Heart left ventricle (tissue), 16 donors: Measurements from ENCODE around the gene CACNA2D3. TPM values are rescaled to one million over a fixed set of nuclear protein-coding genes. Genes with fewer than 3 reads are reported as not detected.
A peak's percentile ranks its signal among the peaks of the same experiment; 100 is the strongest.

Experiments used
- ATAC-seq, 4 donors: fragments of 200-7000 bp; cut with Tn5 transposase; one replicate each; pipeline ENCODE4 v1.9.1; 2020 to 2022; ENCODE audit warnings: moderate library complexity in 4 of 4, mild to moderate bottlenecking in 3 of 4, moderate number of reproducible peaks in 1 of 4
- DNase-seq, 5 donors: peaks; one replicate each; pipeline ENCODE4 v3.0.0-alpha.2; 2020
- H3K27ac ChIP-seq, 12 donors: fragments of 200-600 bp; sonication (generic) in 4 of 12; one replicate each; pipeline versions ENCODE4 v1.5.0 to v1.8.0; 2016 to 2022; ENCODE audit warnings: mild to moderate bottlenecking in 2 of 12
- H3K27me3 ChIP-seq, 9 donors: fragments of 200-600 bp; sonication (generic) in 2 of 9; one replicate each; pipeline versions ENCODE4 v1.5.1 to v1.8.0; 2016 to 2022; ENCODE audit warnings: mild to moderate bottlenecking in 3 of 9
- H3K36me3 ChIP-seq, 9 donors: fragments of 200-600 bp; sonication (generic) in 2 of 9; one replicate each; pipeline versions ENCODE4 v1.5.0 to v1.8.0; 2018 to 2022; ENCODE audit warnings: mild to moderate bottlenecking in 2 of 9
- H3K4me1 ChIP-seq, 12 donors: fragments of 200-600 bp; sonication (generic) in 4 of 12; one replicate each; pipeline versions ENCODE4 v1.5.0 to v1.8.0; 2016 to 2022; ENCODE audit warnings: mild to moderate bottlenecking in 3 of 12
- H3K4me3 ChIP-seq, 12 donors: fragments of 200-600 bp; sonication (generic) in 4 of 12; one replicate each; pipeline versions ENCODE4 v1.5.0 to v1.8.0; 2017 to 2022; ENCODE audit warnings: mild to moderate bottlenecking in 9 of 12, moderate library complexity in 4 of 12
- H3K9me3 ChIP-seq, 12 donors: fragments of 200-600 bp; sonication (generic) in 4 of 12; one replicate each; pipeline versions ENCODE4 v1.5.0 to v1.8.0; 2016 to 2022; ENCODE audit warnings: mild to moderate bottlenecking in 1 of 12
- POLR2A ChIP-seq, 2 donors: fragments of 450-650 bp; IDR thresholded peaks; one replicate each; pipeline ENCODE4 v1.6.1; 2017; ENCODE audit warnings: antibody characterized with exemption in 2 of 2, mild to moderate bottlenecking in 2 of 2, moderate library complexity in 2 of 2
- WGBS, 4 donors: extraction: QIAGEN DNeasy Blood & Tissue Kit in 2 of 4; methylation state at CpG; one replicate each; pipeline versions ENCODE4 v1.1.5 to v1.1.7; 2013 to 2018; 5-methylcytosine and 5-hydroxymethylcytosine counted together
- intact Hi-C, 10 donors: fragments of 100-400 bp; cut with DNase I; formaldehyde crosslinking; loops; one replicate each; pipeline versions ENCODE4 v1.11.1 to v1.14.2; 2022
- polyA plus RNA-seq, 2 donors: library from polyadenylated mRNA; stranded (reverse); fragments of 200-250 nt; gene quantifications; one replicate each; pipeline ENCODE4 v1.2.3, GENCODE V29; 2013
- total RNA-seq, 9 donors: library from RNA; depleted of rRNA in 2 of 9; stranded (reverse); fragments of >200 nt in 2 of 9; fragmentation: NEBNext Ultra II Directional in 3 of 9; extraction: Animal tissue kit (Norgen Biotek cat#: 25700) in 3 of 9; gene quantifications; one replicate each; pipeline versions ENCODE4 v1.1.0 to v1.2.4, GENCODE V29; 2016 to 2023
- TF ChIP-seq, protein P1 (sequence below), 12 donors: fragments of 200-600 bp; sonication (generic) in 4 of 12; IDR thresholded peaks; one replicate each; pipeline versions ENCODE4 v1.5.0 to v1.8.0; 2018 to 2022; ENCODE audit warnings: antibody characterized with exemption in 12 of 12, mild to moderate bottlenecking in 5 of 12
- donor health status: ischemic (EF 13 %, LVEDD 7.1; RV severe dilation, severe dysfunction).
- donor health status: healthy with polysubstance abuse.
- donor health status: DM: no; HTN: yes; CAD: no.
- donor health status: DM: no; HTN: no; CAD: no.
- donor health status: ischemic (EF 25% LVEDD 6.9; RV normal size, moderate dysfunction).
- donor health status: ischemic (EF 25% LVEDD 5.7; RV mildly dilated, moderate dysfunction).
- donor health status: healthy.
- donor health status: DM: yes; HTN: yes; CAD: no.
- donor health status: ischemic (EF 35%, LVEDD 5.7; RV mildly dilated, moderate dysfunction).
- donor health status: nonischemic (EF 11% LVEDD 7.7; RV severe dilation, severe dysfunction).
- donor health status: DM: yes; HTN: yes; CAD: no.
- donor health status: PGD.
- donor health status: ischemic (EF 29% LVEDD 5.4; RV normal size, mild dysfunction).
- donor health status: nonischemic (EF 23%, LVEDD 6.1; RV moderate dilation, normal function).

CACNA2D3 gene
- total and polyA plus RNA-seq, 11 donors: 0.17 to 25.1 (median 12.8) TPM

DNA sequence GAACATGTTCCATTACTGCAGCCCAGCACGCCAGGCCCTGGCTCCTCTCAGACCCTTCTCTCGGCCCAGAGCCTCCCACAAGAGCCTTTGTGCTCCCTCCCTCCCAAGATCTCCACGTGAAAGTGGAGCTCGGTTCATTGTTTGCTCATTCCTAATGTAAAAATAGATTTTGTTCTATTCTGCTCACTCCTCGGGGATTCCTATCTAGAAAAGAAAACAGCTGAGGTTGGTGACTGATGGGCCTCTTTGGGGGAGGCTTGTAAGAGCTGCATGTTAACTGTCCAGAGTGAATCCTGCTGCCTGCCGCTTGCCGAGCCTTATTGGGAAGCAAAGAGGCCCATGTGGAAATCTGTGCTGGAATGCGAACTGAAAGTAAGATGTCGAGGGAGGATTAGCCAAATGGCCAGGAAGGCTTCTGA lies 538.4 kb downstream of the CACNA2D3 start:
- Histone ChIP-seq H3K4me3 (peak overlapping the region in 4 of 12 donors; percentile 4 to 18 (median 16)), H3K9me3 (no peaks in the 10 kb centered on the region), H3K4me1 (peaks cover 0 to 12% (median 0%) of the 10 kb centered on the region in 12 donors), H3K27me3 (no peaks in the 10 kb centered on the region), H3K27ac (peak overlapping the region in 9 of 12 donors; percentile 12 to 75 (median 44)), H3K36me3 (no peaks in the 10 kb centered on the region)
- intact Hi-C loops: no loop called here
- peak; percentile 40 to 88 (median 75) for ATAC-seq
- TF ChIP-seq, protein P1, sequence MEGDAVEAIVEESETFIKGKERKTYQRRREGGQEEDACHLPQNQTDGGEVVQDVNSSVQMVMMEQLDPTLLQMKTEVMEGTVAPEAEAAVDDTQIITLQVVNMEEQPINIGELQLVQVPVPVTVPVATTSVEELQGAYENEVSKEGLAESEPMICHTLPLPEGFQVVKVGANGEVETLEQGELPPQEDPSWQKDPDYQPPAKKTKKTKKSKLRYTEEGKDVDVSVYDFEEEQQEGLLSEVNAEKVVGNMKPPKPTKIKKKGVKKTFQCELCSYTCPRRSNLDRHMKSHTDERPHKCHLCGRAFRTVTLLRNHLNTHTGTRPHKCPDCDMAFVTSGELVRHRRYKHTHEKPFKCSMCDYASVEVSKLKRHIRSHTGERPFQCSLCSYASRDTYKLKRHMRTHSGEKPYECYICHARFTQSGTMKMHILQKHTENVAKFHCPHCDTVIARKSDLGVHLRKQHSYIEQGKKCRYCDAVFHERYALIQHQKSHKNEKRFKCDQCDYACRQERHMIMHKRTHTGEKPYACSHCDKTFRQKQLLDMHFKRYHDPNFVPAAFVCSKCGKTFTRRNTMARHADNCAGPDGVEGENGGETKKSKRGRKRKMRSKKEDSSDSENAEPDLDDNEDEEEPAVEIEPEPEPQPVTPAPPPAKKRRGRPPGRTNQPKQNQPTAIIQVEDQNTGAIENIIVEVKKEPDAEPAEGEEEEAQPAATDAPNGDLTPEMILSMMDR (IDR thresholded peaks at IDR 0.05): no peak
- TF ChIP-seq POLR2A (IDR thresholded peaks at IDR 0.05): no peak
- 28 to 50% (median 39%) methylated on average over 8 to 9 of the region's 9 CpGs for WGBS, 4 donors
- peak in 4 of 5 donors; percentile 38 to 63 (median 46) for DNase-seq

DNA sequence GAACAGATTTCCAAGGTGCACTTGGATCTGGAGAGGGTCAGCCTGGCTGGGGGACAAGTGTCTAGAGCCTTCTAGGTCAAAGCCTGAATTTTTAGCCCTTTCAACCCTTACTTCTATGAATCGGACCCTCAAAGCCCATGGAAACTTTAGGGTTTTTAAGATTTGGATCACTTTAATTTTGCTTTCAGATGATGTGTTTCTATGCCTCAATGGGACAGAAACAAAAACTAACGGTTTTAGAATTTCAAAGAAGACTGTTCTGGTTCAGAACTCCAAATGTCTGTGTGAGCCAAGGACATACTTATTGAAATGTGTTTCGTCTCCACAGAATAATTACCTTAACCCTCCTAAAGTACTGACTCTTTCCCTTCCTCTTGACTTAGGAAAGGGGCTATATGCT lies 538.8 kb downstream of the CACNA2D3 start:
- Histone ChIP-seq H3K4me1 (peaks cover 0 to 12% (median 0%) of the 10 kb centered on the region in 12 donors), H3K36me3 (no peaks in the 10 kb centered on the region), H3K9me3 (no peaks in the 10 kb centered on the region), H3K4me3 (peak overlapping the region in 4 of 12 donors; percentile 4 to 18 (median 16)), H3K27ac (peak overlapping the region in 8 of 12 donors; percentile 12 to 75 (median 48)), H3K27me3 (no peaks in the 10 kb centered on the region)
- WGBS, 4 donors: 53 to 67% (median 64%) methylated on average over 3 of the region's 3 CpGs
- TF ChIP-seq POLR2A (IDR thresholded peaks at IDR 0.05): no peak
- TF ChIP-seq, protein P1 (IDR thresholded peaks at IDR 0.05): no peak
- DNase-seq: no peak
- ATAC-seq: no peak
- intact Hi-C loops: no loop called here

DNA sequence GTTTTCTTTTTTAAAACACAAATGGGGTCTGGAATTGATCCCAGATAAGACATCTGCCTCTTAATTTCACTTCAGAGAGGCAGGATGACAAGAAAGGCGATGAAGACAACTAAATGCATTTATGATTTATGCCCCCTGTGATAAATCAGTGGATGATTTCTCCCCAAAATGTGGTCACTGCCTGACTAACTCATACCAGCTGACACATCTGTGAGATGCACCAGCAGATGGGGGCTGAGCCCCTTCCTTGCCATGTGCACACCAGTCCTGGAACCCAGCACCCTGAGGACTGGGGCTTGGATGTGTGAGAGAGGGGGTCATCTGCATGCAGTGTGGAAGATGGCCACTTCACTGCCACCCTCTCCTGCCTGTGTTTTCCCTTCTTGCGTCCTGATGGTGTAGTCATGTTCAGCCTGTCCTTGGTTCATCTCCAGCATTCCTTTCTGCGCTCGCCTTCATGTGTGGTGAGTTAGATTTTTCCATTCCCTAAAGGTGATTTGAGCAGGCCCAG lies 541.2 kb downstream of the CACNA2D3 start:
- intact Hi-C loops: no loop called here
- Histone ChIP-seq H3K9me3 (no peaks in the 10 kb centered on the region), H3K27ac (no peak overlapping the region), H3K4me3 (no peak overlapping the region), H3K27me3 (no peaks in the 10 kb centered on the region), H3K36me3 (no peaks in the 10 kb centered on the region), H3K4me1 (peaks cover 0 to 12% (median 0%) of the 10 kb centered on the region in 12 donors)
- ATAC-seq: no peak
- WGBS, 4 donors: 83 to 87% (median 85%) methylated on average over 4 of the region's 4 CpGs
- TF ChIP-seq, protein P1 (IDR thresholded peaks at IDR 0.05): no peak
- no peak for TF ChIP-seq POLR2A (IDR thresholded peaks at IDR 0.05)
- no peak for DNase-seq

DNA sequence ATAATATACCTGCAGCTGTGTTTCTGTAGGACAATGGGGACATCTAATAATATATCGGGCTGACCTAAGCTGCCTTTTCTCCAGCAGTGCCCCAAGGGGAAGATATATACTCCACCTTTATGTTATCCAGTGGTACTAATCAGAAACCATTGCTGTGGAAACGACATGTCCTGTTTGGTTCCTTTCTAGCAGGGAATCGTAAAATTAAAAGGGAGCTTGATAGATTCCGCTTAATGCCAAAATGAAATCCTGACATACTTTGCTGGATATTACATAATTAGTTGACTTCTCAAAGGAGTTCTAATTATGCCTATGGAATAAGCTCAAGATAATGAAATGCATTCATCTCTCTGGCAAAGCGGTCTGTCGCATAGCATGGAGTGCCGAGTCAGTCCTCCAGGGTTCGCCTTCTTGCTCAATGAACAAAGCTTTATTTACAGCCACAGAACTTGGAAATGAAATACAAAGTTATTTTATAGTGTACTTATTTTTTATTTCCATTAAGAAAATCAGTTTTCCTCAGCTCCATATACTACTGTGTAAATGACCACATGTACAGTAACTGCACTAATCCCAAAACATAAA lies 542.8 kb downstream of the CACNA2D3 start:
- WGBS, 4 donors: 87 to 92% (median 91%) methylated on average over 8 of the region's 8 CpGs

More for the DNA sequence above, 542.8 kb downstream of the CACNA2D3 start:
- intact Hi-C loops: no loop called here
- TF ChIP-seq, protein P1 (IDR thresholded peaks at IDR 0.05): no peak
- Histone ChIP-seq H3K27me3 (no peaks in the 10 kb centered on the region), H3K36me3 (no peaks in the 10 kb centered on the region), H3K4me1 (peaks cover 0 to 12% (median 0%) of the 10 kb centered on the region in 12 donors), H3K4me3 (no peak overlapping the region), H3K27ac (no peak overlapping the region), H3K9me3 (no peaks in the 10 kb centered on the region)
- no peak for DNase-seq
- ATAC-seq: no peak
